Cardiac muscle cell (in vitro differentiated cells and primary cell): ENCODE results near the gene ARFIP1. TPM values are rescaled to one million over a fixed set of nuclear protein-coding genes. Genes with fewer than 3 reads are reported as not detected.

Experiments used
- DNase-seq, 2 donors: peaks; one replicate each; pipeline versions ENCODE4 v3.0.0 to v3.0.0-alpha.2; 2010 to 2017; ENCODE audit warnings: low read depth in 1 of 2, low spot score in 1 of 2
- H3K27ac ChIP-seq: fragments of 200-600 bp; sonication (generic); 2 replicates; pipeline ENCODE4 v1.5.1; 2016
- H3K27me3 ChIP-seq: fragments of 200-600 bp; sonication (generic); 2 replicates; pipeline ENCODE4 v1.6.0; 2016; ENCODE audit warnings: control low read depth
- H3K36me3 ChIP-seq: fragments of 200-600 bp; sonication (generic); 2 replicates; pipeline ENCODE4 v1.5.1; 2016; ENCODE audit warnings: control low read depth
- H3K4me1 ChIP-seq: fragments of 200-600 bp; sonication (generic); 2 replicates; pipeline ENCODE4 v1.8.1; 2017; ENCODE audit warnings: low read depth, mild to moderate bottlenecking, mixed run types
- H3K4me3 ChIP-seq: fragments of 200-600 bp; sonication (generic); 2 replicates; pipeline ENCODE4 v1.5.1; 2016; ENCODE audit warnings: mild to moderate bottlenecking
- H3K9me3 ChIP-seq: fragments of 200-600 bp; sonication (generic); 2 replicates; pipeline ENCODE4 v1.5.1; 2017; ENCODE audit warnings: low read depth, mild to moderate bottlenecking, control low read depth
- polyA plus RNA-seq: library from polyadenylated mRNA; unstranded; fragments of >200 nt; fragmentation: Nextera tagmentation; extraction: Ambion mirVana; gene quantifications from 2 replicates; pipeline ENCODE4 v1.2.1, GENCODE V29; 2016
- total RNA-seq: library from RNA; depleted of rRNA; stranded (reverse); fragments of >200 nt; gene quantifications from 2 replicates; pipeline ENCODE4 v1.2.3, GENCODE V29; 2016
- TF ChIP-seq, protein P1 (sequence below): IDR thresholded peaks from 2 replicates; pipeline ENCODE4 v1.5.1; 2012; ENCODE audit warnings: low read depth, mild to moderate bottlenecking, low read length

Gene ARFIP1
- total and polyA plus RNA-seq, 2 experiments from 2014 or later = 19.3 to 26.9 TPM

DNA sequence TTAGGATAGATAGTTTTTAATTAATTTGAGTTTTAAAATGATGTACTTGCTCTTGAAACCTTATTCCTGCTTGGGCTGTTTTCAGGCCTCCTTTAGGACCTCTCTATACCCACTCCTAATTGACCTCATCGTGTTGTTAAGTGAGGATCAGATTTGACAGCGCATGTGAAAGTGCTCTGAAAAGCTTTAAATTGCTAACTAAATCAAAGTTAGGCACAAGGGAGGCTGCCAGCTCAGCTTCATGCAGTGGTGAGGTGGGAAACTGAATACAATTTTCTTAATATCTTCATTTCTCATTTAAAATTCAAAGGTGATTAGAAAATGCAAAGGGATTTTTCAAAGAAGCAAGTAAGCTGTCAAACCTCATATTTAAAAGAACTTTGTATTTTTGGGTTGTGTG is 176.4 kb downstream of the ARFIP1 start:
- H3K27ac ChIP-seq = no peak overlapping the region
- H3K27me3 ChIP-seq = peaks cover 54% of the 10 kb centered on the region
- TF ChIP-seq, protein P1, sequence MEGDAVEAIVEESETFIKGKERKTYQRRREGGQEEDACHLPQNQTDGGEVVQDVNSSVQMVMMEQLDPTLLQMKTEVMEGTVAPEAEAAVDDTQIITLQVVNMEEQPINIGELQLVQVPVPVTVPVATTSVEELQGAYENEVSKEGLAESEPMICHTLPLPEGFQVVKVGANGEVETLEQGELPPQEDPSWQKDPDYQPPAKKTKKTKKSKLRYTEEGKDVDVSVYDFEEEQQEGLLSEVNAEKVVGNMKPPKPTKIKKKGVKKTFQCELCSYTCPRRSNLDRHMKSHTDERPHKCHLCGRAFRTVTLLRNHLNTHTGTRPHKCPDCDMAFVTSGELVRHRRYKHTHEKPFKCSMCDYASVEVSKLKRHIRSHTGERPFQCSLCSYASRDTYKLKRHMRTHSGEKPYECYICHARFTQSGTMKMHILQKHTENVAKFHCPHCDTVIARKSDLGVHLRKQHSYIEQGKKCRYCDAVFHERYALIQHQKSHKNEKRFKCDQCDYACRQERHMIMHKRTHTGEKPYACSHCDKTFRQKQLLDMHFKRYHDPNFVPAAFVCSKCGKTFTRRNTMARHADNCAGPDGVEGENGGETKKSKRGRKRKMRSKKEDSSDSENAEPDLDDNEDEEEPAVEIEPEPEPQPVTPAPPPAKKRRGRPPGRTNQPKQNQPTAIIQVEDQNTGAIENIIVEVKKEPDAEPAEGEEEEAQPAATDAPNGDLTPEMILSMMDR = no peak
- no peak overlapping the region for H3K4me3 ChIP-seq
- H3K4me1 ChIP-seq = peaks cover 35% of the 10 kb centered on the region
- no peak for DNase-seq
- no peaks in the 10 kb centered on the region for H3K9me3 ChIP-seq
- H3K36me3 ChIP-seq = no peaks in the 10 kb centered on the region

GRCh38 chr4:152956650-152957436 is 177.1 kb downstream of the ARFIP1 start:
- peaks cover 28% of the 10 kb centered on the region for H3K4me1 ChIP-seq
- peaks cover 54% of the 10 kb centered on the region for H3K27me3 ChIP-seq
- peak; percentile 19 to 37 for DNase-seq
- no peaks in the 10 kb centered on the region for H3K36me3 ChIP-seq
- H3K4me3 ChIP-seq = no peak overlapping the region
- no peak overlapping the region for H3K27ac ChIP-seq
- no peaks in the 10 kb centered on the region for H3K9me3 ChIP-seq
- TF ChIP-seq, protein P1 = no peak

- Histone ChIP-seq H3K27me3 (peaks cover 58% of the 10 kb centered on the region), H3K27ac (peak overlapping the region; percentile 26), H3K4me3 (no peak overlapping the region), H3K36me3 (no peaks in the 10 kb centered on the region), H3K4me1 (peaks cover 28% of the 10 kb centered on the region), H3K9me3 (no peaks in the 10 kb centered on the region)
- peak; percentile 57 to 85 for DNase-seq
- TF ChIP-seq, protein P1 = peak; percentile 15
Observed at GRCh38 chr4:152957437-152958171, 177.8 kb downstream of the ARFIP1 start.

DNA sequence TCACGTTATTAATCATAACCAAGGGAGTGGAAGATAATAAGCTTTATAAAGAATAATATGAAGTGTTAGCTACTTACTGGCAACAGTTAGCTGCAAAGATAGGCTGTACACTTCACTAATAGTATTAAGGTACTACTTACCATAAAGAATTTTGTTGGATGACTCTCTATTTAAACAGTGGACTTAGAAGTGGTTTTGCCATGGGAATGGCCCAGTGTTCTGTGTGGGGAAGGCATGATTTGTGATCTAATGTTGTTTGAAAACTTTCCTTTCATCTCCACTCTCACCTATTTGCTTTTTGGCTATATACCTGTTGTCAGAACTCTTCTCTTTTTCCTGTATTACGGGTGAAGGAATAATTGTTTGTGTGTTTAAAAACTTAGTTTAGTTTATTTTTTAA is 179.3 kb downstream of the ARFIP1 start:
- Histone ChIP-seq H3K27me3 (peaks cover 58% of the 10 kb centered on the region), H3K4me3 (no peak overlapping the region), H3K4me1 (peaks cover 28% of the 10 kb centered on the region), H3K9me3 (no peaks in the 10 kb centered on the region), H3K36me3 (no peaks in the 10 kb centered on the region), H3K27ac (no peak overlapping the region)
- TF ChIP-seq, protein P1 = no peak
- DNase-seq = no peak

GRCh38 chr4:152960082-152960481 is 180.3 kb downstream of the ARFIP1 start:
- no peak overlapping the region for H3K4me3 ChIP-seq
- H3K9me3 ChIP-seq = no peaks in the 10 kb centered on the region
- H3K27me3 ChIP-seq = peaks cover 54% of the 10 kb centered on the region
- no peak for DNase-seq
- H3K36me3 ChIP-seq = no peaks in the 10 kb centered on the region
- TF ChIP-seq, protein P1 = no peak
- peaks cover 28% of the 10 kb centered on the region for H3K4me1 ChIP-seq
- no peak overlapping the region for H3K27ac ChIP-seq
